Heart right ventricle (tissue), 16 donors: Measurements from ENCODE around the gene CDCP1. TPM values are rescaled to one million over a fixed set of nuclear protein-coding genes. Genes with fewer than 3 reads are reported as not detected.

ENCODE experiments used
- ATAC-seq, 8 donors: fragments of 200-7000 bp; cut with Tn5 transposase; one replicate each; pipeline ENCODE4 v1.9.1; 2020; ENCODE audit warnings: mild to moderate bottlenecking in 8 of 8, moderate library complexity in 8 of 8, moderate number of reproducible peaks in 1 of 8
- DNase-seq, 2 donors: peaks; one replicate each; pipeline ENCODE4 v3.0.0-alpha.2; 2020
- H3K27ac ChIP-seq, 10 donors: fragments of 200-600 bp; sonication (generic) in 2 of 10; one replicate each; pipeline versions ENCODE4 v1.5.0 to v1.8.0; 2020 to 2022; ENCODE audit warnings: mild to moderate bottlenecking in 3 of 10
- H3K27me3 ChIP-seq, 7 donors: fragments of 200-600 bp; one replicate each; pipeline ENCODE4 v1.8.0; 2021 to 2022; ENCODE audit warnings: mild to moderate bottlenecking in 2 of 7
- H3K36me3 ChIP-seq, 9 donors: fragments of 200-600 bp; sonication (generic) in 1 of 9; one replicate each; pipeline versions ENCODE4 v1.5.0 to v1.8.0; 2020 to 2022; ENCODE audit warnings: mild to moderate bottlenecking in 2 of 9
- H3K4me1 ChIP-seq, 9 donors: fragments of 200-600 bp; sonication (generic) in 1 of 9; one replicate each; pipeline versions ENCODE4 v1.5.0 to v1.8.0; 2020 to 2022; ENCODE audit warnings: mild to moderate bottlenecking in 4 of 9
- H3K4me3 ChIP-seq, 10 donors: fragments of 200-600 bp; sonication (generic) in 2 of 10; one replicate each; pipeline versions ENCODE4 v1.5.0 to v1.8.0; 2020 to 2022; ENCODE audit warnings: mild to moderate bottlenecking in 7 of 10, moderate library complexity in 2 of 10
- H3K9me3 ChIP-seq, 11 donors: fragments of 200-600 bp in 10 of 11; sonication (generic) in 2 of 11; one replicate each; pipeline versions ENCODE4 v1.5.0 to v1.8.0; 2013 to 2022; ENCODE audit warnings: mild to moderate bottlenecking in 2 of 11, control low read depth in 1 of 11, moderate library complexity in 1 of 11
- CTCF ChIP-seq, 9 donors: fragments of 200-600 bp; sonication (generic) in 2 of 9; IDR thresholded peaks; one replicate each; pipeline versions ENCODE4 v1.5.0 to v1.8.0; 2021 to 2022; ENCODE audit warnings: antibody characterized with exemption in 9 of 9, mild to moderate bottlenecking in 5 of 9, moderate library complexity in 1 of 9
- WGBS, 2 donors: extraction: QIAGEN DNeasy Blood & Tissue Kit; methylation state at CpG; one replicate each; pipeline ENCODE4 v1.1.7; 2013; ENCODE audit warnings: inconsistent platforms in 1 of 2; 5-methylcytosine and 5-hydroxymethylcytosine counted together
- intact Hi-C, 10 donors: fragments of 100-400 bp; cut with DNase I; formaldehyde crosslinking; loops; one replicate each; pipeline versions ENCODE4 v1.11.1 to v1.14.2; 2022
- polyA plus RNA-seq, 2 donors: library from polyadenylated mRNA; stranded (reverse); fragments of 200-250 nt; gene quantifications; one replicate each; pipeline ENCODE4 v1.2.3, GENCODE V29; 2013
- total RNA-seq, 10 donors: library from RNA; stranded (reverse); fragmentation: NEBNext Ultra II Directional in 3 of 10; extraction: Animal tissue kit (Norgen Biotek cat#: 25700) in 3 of 10; gene quantifications; one replicate each; pipeline versions ENCODE4 v1.2.1 to v1.2.4, GENCODE V29; 2021 to 2023
- donor health status: Arrhythmogenic right ventricular cardiomyopathy.
- donor health status: ischemic (EF 13 %, LVEDD 7.1; RV severe dilation, severe dysfunction).
- donor health status: healthy with polysubstance abuse.
- donor health status: DM: no; HTN: yes; CAD: no.
- donor health status: DM: no; HTN: no; CAD: no.
- donor health status: ischemic (EF 25% LVEDD 6.9; RV normal size, moderate dysfunction).
- donor health status: ischemic (EF 25% LVEDD 5.7; RV mildly dilated, moderate dysfunction).
- donor health status: healthy.
- donor health status: DM: yes; HTN: yes; CAD: no.
- donor health status: Ischemic cardiomyopathy.
- donor health status: ischemic (EF 35%, LVEDD 5.7; RV mildly dilated, moderate dysfunction).
- donor health status: nonischemic (EF 11% LVEDD 7.7; RV severe dilation, severe dysfunction).
- donor health status: DM: yes; HTN: yes; CAD: no.
- donor health status: PGD.
- donor health status: ischemic (EF 29% LVEDD 5.4; RV normal size, mild dysfunction).
- donor health status: nonischemic (EF 23%, LVEDD 6.1; RV moderate dilation, normal function).

Gene CDCP1
- total and polyA plus RNA-seq, 12 donors: 0.15 to 2.8 (median 0.27) TPM

DNA sequence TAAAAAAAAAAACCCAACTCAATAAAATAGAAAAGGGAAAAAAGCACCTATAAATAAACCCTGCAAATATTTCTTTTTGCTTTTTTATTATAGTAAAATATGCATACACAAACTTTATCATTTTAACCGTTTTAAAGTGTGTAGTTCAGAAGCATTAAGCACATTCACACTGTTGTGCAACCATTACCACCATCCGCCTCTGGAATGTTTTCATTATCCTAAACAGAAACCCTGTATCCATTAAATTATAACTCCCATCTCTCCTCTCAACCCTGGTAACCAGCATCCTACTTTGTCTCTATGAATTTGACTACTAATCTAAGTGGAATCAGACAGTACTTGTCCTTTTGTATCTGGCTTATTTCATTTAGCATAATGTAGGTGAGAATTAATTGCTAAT lies 15.0 kb downstream of the CDCP1 start:
- no peak for TF ChIP-seq CTCF (IDR thresholded peaks at IDR 0.05)
- intact Hi-C loops: no loop called here
- Histone ChIP-seq H3K27ac (no peak overlapping the region), H3K27me3 (no peaks in the 10 kb centered on the region), H3K9me3 (no peaks in the 10 kb centered on the region), H3K4me1 (peaks cover 0 to 31% (median 0%) of the 10 kb centered on the region in 9 donors), H3K4me3 (no peak overlapping the region), H3K36me3 (no peaks in the 10 kb centered on the region)
- ATAC-seq (no peak), DNase-seq (no peak)
- 84 to 88% methylated on average over 2 of the region's 2 CpGs for WGBS, 2 donors

GRCh38 chr3:45130476-45130875 lies 15.7 kb downstream of the CDCP1 start:
- H3K4me1 ChIP-seq: peaks cover 0 to 24% (median 3%) of the 10 kb centered on the region in 9 donors
- no peak overlapping the region for H3K27ac ChIP-seq
- TF ChIP-seq CTCF (IDR thresholded peaks at IDR 0.05): no peak
- no peaks in the 10 kb centered on the region for H3K27me3 ChIP-seq
- H3K36me3 ChIP-seq: no peaks in the 10 kb centered on the region
- WGBS, 2 donors: 88% methylated on average over 3 of the region's 3 CpGs
- no peak overlapping the region for H3K4me3 ChIP-seq
- DNase-seq (no peak), ATAC-seq (no peak)
- no peaks in the 10 kb centered on the region for H3K9me3 ChIP-seq
- intact Hi-C loops: no loop called here

GRCh38 chr3:45128950-45129349 lies 17.2 kb downstream of the CDCP1 start:
- Histone ChIP-seq H3K4me3 (no peak overlapping the region), H3K36me3 (no peaks in the 10 kb centered on the region), H3K27ac (no peak overlapping the region), H3K4me1 (peaks cover 0 to 25% (median 5%) of the 10 kb centered on the region in 9 donors), H3K9me3 (no peaks in the 10 kb centered on the region), H3K27me3 (no peaks in the 10 kb centered on the region)
- ATAC-seq: no peak
- TF ChIP-seq CTCF (IDR thresholded peaks at IDR 0.05): no peak
- DNase-seq: no peak
- WGBS, 2 donors: 81 to 91% methylated on average over 4 of the region's 4 CpGs
- intact Hi-C loops: no loop called here

GRCh38 chr3:45127130-45127822 lies 18.9 kb downstream of the CDCP1 start:
- no peaks in the 10 kb centered on the region for H3K36me3 ChIP-seq
- DNase-seq: no peak
- H3K4me1 ChIP-seq: peaks cover 0 to 28% (median 5%) of the 10 kb centered on the region in 9 donors
- TF ChIP-seq CTCF (IDR thresholded peaks at IDR 0.05): no peak
- no peak overlapping the region for H3K4me3 ChIP-seq
- 70 to 85% methylated on average over 3 of the region's 3 CpGs for WGBS, 2 donors
- ATAC-seq: no peak
- H3K27ac ChIP-seq: no peak overlapping the region
- H3K27me3 ChIP-seq: no peaks in the 10 kb centered on the region
- no peaks in the 10 kb centered on the region for H3K9me3 ChIP-seq
- intact Hi-C loops: no loop called here
